ENCODE data around the gene DUOX1. TPM values are rescaled to one million over a fixed set of nuclear protein-coding genes. Genes with fewer than 3 reads are reported as not detected.

Gene DUOX1
- total and polyA plus RNA-seq, 11 donors, result 0.11 to 1.6 (median 0.52) TPM

DNA sequence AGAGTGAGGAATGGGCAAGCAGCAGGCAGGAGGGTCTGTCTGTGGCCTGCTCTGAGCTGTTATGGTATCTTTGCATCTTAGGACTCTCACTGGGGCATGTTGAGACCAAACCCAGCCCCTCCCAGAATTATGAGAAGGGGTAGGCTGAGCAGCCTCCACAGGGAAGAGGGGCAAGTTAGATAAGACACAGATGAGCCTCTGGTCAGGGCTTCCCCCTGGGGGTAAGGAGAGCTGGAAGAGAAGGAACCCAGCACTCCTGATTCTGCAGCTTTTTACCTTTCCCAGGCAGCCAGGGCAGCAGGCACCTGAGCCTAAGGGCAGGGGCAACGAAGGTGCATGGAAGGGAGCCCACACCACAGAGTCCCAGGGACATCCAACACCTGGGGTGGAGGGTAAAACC is 19.3 kb downstream of the DUOX1 start:
- WGBS, 4 donors, result 89 to 94% (median 92%) methylated on average over 1 of the region's 1 CpG
- Histone ChIP-seq H3K27ac (no peak overlapping the region), H3K4me1 (no peaks in the 10 kb centered on the region), H3K4me3 (no peak overlapping the region), H3K9me3 (no peaks in the 10 kb centered on the region), H3K36me3 (peaks cover 0 to 6% (median 0%) of the 10 kb centered on the region in 9 donors), H3K27me3 (peaks cover 0 to 1% (median 0%) of the 10 kb centered on the region in 9 donors)
- intact Hi-C loops (cut with DNase I), result no loop called here
- DNase-seq, result no peak
- TF ChIP-seq POLR2A (IDR thresholded peaks at IDR 0.05), result no peak
- TF ChIP-seq, protein P1, sequence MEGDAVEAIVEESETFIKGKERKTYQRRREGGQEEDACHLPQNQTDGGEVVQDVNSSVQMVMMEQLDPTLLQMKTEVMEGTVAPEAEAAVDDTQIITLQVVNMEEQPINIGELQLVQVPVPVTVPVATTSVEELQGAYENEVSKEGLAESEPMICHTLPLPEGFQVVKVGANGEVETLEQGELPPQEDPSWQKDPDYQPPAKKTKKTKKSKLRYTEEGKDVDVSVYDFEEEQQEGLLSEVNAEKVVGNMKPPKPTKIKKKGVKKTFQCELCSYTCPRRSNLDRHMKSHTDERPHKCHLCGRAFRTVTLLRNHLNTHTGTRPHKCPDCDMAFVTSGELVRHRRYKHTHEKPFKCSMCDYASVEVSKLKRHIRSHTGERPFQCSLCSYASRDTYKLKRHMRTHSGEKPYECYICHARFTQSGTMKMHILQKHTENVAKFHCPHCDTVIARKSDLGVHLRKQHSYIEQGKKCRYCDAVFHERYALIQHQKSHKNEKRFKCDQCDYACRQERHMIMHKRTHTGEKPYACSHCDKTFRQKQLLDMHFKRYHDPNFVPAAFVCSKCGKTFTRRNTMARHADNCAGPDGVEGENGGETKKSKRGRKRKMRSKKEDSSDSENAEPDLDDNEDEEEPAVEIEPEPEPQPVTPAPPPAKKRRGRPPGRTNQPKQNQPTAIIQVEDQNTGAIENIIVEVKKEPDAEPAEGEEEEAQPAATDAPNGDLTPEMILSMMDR (IDR thresholded peaks at IDR 0.05), result no peak
- ATAC-seq, result no peak

DNA sequence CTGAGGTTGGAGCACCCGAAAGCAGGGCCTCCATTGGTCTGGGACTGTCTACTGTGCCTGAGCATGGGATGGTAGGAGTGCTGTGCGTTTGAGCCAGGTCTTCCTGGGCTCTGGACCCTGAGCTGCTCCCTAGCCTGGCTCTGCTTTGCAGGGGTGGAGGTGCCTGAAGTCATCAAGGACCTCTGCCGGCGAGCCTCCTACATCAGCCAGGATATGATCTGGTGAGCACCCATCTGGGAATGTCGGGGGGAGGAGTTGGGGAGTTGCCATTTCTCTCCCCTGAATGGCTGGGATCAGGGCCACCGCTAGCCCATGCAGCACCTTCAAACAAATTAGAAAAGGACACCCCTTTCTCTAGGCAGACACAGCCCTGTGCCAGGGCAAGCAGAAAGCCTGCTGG is 20.7 kb downstream of the DUOX1 start:
- TF ChIP-seq POLR2A (IDR thresholded peaks at IDR 0.05), result no peak
- TF ChIP-seq, protein P1 (IDR thresholded peaks at IDR 0.05), result no peak
- intact Hi-C loops (cut with DNase I), result no loop called here
- Histone ChIP-seq H3K27me3 (no peaks in the 10 kb centered on the region), H3K36me3 (peaks cover 0 to 6% (median 0%) of the 10 kb centered on the region in 9 donors), H3K4me1 (no peaks in the 10 kb centered on the region), H3K27ac (no peak overlapping the region), H3K9me3 (no peaks in the 10 kb centered on the region), H3K4me3 (no peak overlapping the region)
- DNase-seq (no peak), ATAC-seq (no peak)
- WGBS, 4 donors, result 43 to 76% (median 69%) methylated on average over 5 to 6 of the region's 6 CpGs

DNA sequence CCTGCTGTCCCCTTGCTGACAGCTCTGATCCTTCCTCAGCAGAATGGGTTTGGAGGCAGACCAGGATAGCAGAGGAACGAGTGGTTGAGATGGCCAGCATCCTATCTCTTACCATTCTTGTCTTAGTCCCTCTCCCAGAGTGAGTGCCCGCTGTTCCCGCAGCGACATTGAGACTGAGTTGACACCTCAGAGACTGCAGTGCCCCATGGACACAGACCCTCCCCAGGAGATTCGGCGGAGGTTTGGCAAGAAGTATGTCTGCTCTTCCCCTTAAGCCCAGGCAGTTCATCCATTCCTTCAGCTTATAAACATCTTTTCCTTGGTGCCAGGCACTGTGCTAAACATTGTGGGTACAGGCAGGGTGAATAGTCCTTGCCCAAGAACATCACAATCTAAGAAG is 21.2 kb downstream of the DUOX1 start:
- ATAC-seq (no peak), DNase-seq (no peak)
- Histone ChIP-seq H3K36me3 (peaks cover 0 to 6% (median 0%) of the 10 kb centered on the region in 9 donors), H3K4me1 (no peaks in the 10 kb centered on the region), H3K27me3 (no peaks in the 10 kb centered on the region), H3K9me3 (no peaks in the 10 kb centered on the region), H3K27ac (no peak overlapping the region), H3K4me3 (no peak overlapping the region)
- WGBS, 4 donors, result 86 to 91% (median 89%) methylated on average over 6 of the region's 6 CpGs
- intact Hi-C loops (cut with DNase I), result no loop called here
- TF ChIP-seq, protein P1 (IDR thresholded peaks at IDR 0.05), result no peak
- TF ChIP-seq POLR2A (IDR thresholded peaks at IDR 0.05), result no peak

DNA sequence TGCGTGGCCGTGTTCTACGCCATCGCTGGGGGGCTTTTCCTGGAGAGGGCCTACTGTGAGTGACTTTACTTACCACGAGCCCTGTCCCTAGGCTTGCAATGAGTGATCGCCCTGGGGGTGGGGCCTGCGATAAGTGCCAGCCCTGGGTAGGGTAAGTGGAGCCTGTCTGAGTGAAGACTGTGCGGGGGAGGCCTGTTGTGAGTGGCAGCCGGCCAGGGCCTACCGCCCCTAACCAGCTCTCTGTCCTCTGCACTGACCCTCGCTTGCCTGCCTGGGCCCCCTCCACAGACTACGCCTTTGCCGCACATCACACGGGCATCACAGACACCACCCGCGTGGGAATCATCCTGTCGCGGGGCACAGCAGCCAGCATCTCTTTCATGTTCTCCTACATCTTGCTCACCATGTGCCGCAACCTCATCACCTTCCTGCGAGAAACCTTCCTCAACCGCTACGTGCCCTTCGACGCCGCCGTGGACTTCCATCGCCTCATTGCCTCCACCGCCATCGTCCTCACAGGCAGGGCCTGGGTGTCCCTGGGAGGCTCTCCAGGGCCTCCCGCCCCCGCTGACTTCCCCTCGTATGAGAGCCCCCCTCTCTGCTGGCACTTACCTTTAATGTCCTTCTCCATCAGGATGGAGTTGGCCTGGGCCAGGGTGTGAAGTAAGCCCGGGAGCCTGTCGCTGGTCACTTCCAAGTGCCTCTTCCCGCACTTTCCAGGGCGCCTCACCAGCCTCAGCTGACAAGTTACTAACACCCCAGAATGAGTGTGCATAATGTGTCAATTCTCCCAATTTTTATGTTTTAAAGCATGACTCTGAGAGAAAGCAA is 22.4 kb downstream of the DUOX1 start:
- Histone ChIP-seq H3K36me3 (peaks cover 0 to 6% (median 0%) of the 10 kb centered on the region in 9 donors), H3K27ac (no peak overlapping the region), H3K27me3 (no peaks in the 10 kb centered on the region), H3K9me3 (no peaks in the 10 kb centered on the region), H3K4me1 (no peaks in the 10 kb centered on the region), H3K4me3 (no peak overlapping the region)
- intact Hi-C loops (cut with DNase I), result no loop called here
- WGBS, 4 donors, result 93 to 95% (median 95%) methylated on average over 32 to 36 of the region's 36 CpGs
- ATAC-seq (no peak), DNase-seq (no peak)
- TF ChIP-seq, protein P1 (IDR thresholded peaks at IDR 0.05), result no peak
- TF ChIP-seq POLR2A (IDR thresholded peaks at IDR 0.05), result no peak
